ENCODE data around the gene KCNH2.

The KCNH2 gene

GRCh38 chr7:150936018-150936417 lies 42.1 kb downstream of the KCNH2 start:
- no peak overlapping the region for H3K27ac ChIP-seq
- DNase-seq (ENCODE audit: low spot score), result no peak
- POLR2A ChIA-PET (ENCODE audit: low non-redundant PET), result no interaction called here
- CTCF ChIA-PET, result interaction anchor here (1.1 kb wide), 1 partner anchor 38 kb away, joined by 3 read pairs; no protein-coding TSS in a partner anchor
- TF ChIP-seq, protein P1, sequence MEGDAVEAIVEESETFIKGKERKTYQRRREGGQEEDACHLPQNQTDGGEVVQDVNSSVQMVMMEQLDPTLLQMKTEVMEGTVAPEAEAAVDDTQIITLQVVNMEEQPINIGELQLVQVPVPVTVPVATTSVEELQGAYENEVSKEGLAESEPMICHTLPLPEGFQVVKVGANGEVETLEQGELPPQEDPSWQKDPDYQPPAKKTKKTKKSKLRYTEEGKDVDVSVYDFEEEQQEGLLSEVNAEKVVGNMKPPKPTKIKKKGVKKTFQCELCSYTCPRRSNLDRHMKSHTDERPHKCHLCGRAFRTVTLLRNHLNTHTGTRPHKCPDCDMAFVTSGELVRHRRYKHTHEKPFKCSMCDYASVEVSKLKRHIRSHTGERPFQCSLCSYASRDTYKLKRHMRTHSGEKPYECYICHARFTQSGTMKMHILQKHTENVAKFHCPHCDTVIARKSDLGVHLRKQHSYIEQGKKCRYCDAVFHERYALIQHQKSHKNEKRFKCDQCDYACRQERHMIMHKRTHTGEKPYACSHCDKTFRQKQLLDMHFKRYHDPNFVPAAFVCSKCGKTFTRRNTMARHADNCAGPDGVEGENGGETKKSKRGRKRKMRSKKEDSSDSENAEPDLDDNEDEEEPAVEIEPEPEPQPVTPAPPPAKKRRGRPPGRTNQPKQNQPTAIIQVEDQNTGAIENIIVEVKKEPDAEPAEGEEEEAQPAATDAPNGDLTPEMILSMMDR (conservative IDR thresholded peaks at IDR 0.05; ENCODE audit: low read depth), result no peak

DNA sequence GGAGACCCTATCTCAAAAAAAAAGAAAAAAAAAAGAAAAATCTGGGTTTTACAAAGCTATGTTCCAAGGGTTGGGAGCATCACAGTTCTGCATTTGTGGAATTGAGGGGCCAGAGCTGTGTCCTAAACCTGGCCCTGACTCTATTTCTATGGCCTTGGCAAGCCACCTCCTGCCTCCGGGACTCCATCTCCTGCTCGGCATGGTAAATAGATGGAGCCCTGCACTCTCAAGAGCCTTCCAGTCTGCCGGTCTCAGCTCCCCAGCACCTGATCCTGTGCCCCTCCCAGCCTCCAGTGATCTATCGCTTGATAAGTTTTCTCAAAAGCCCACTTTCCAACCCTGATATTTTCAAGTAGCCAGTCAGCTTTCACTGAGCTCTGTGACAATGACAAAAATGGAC lies 43.0 kb downstream of the KCNH2 start:
- TF ChIP-seq, protein P1 (conservative IDR thresholded peaks at IDR 0.05; ENCODE audit: low read depth), result no peak
- POLR2A ChIA-PET (ENCODE audit: low non-redundant PET), result no interaction called here
- H3K27ac ChIP-seq, result no peak overlapping the region
- DNase-seq (ENCODE audit: low spot score), result no peak
- CTCF ChIA-PET, result interaction anchor here (1.1 kb wide), 1 partner anchor 37 kb away, joined by 3 read pairs; no protein-coding TSS in a partner anchor

GRCh38 chr7:150934045-150934766 lies 43.9 kb downstream of the KCNH2 start:
- POLR2A ChIA-PET (ENCODE audit: low non-redundant PET), result no interaction called here
- DNase-seq (ENCODE audit: low spot score), result no peak
- CTCF ChIA-PET, result no interaction called here
- H3K27ac ChIP-seq, result no peak overlapping the region
- TF ChIP-seq, protein P1 (conservative IDR thresholded peaks at IDR 0.05; ENCODE audit: low read depth), result no peak

GRCh38 chr7:150931199-150931869 lies 46.8 kb downstream of the KCNH2 start:
- ChIA-PET CTCF (interaction anchor here (0.6 to 0.9 kb wide), 2 partner anchors 23 to 54 kb away, joined by 3 to 4 read pairs; no protein-coding TSS in a partner anchor), POLR2A (ENCODE audit: low non-redundant PET) (no interaction called here)
- TF ChIP-seq, protein P1 (conservative IDR thresholded peaks at IDR 0.05; ENCODE audit: low read depth), result no peak
- H3K27ac ChIP-seq, result no peak overlapping the region
- DNase-seq (ENCODE audit: low spot score), result no peak

GRCh38 chr7:150928541-150928940 lies 49.6 kb downstream of the KCNH2 start:
- ChIA-PET POLR2A (ENCODE audit: low non-redundant PET) (no interaction called here), CTCF (no interaction called here)
- H3K27ac ChIP-seq, result no peak overlapping the region

GRCh38 chr7:150927956-150928344 lies 50.2 kb downstream of the KCNH2 start:
- TF ChIP-seq, protein P1 (conservative IDR thresholded peaks at IDR 0.05; ENCODE audit: low read depth), result no peak
- POLR2A ChIA-PET (ENCODE audit: low non-redundant PET), result no interaction called here
- peak; percentile 21 for DNase-seq (ENCODE audit: low spot score)
- H3K27ac ChIP-seq, result no peak overlapping the region
- CTCF ChIA-PET, result no interaction called here

More at GRCh38 chr7:150928541-150928940, 49.6 kb downstream of the KCNH2 start:
- no peak for DNase-seq (ENCODE audit: low spot score)
- TF ChIP-seq, protein P1 (conservative IDR thresholded peaks at IDR 0.05; ENCODE audit: low read depth), result no peak
